Activated naive CD8-positive, alpha-beta T cell treated with anti-CD3 and anti-CD28 coated beads, Interleukin-2, amount 10 ng/mL, durations not matched to agents 7 days and 5 days (primary cell): ENCODE measurements around the gene RNASE12. TPM values are rescaled to one million over a fixed set of nuclear protein-coding genes. Genes with fewer than 3 reads are reported as not detected.

Experiments
- ATAC-seq: fragments of 150-1000 bp; cut with Tn5 transposase; one replicate; pipeline ENCODE4 v1.10.0; 2021; ENCODE audit warnings: low read depth, moderate library complexity
- POLR2A ChIA-PET: fragments of 350-600 bp; sonication (Branson Sonifier 250); formaldehyde crosslinking; loops from one replicate; lab custom pipeline; 2021; ENCODE audit warnings: antibody characterized with exemption; lab: Charles Lee
- DNase-seq: peaks from one replicate; pipeline ENCODE4 v3.0.0; 2021
- H3K27ac Mint-ChIP-seq: one replicate; pipeline ENCODE4 v1.8.0; 2022; ENCODE audit warnings: mild to moderate bottlenecking, mixed read lengths
- H3K27me3 Mint-ChIP-seq: one replicate; pipeline ENCODE4 v1.8.0; 2022; ENCODE audit warnings: mild to moderate bottlenecking, moderate library complexity, mixed read lengths
- H3K36me3 Mint-ChIP-seq: one replicate; pipeline ENCODE4 v1.8.0; 2021; ENCODE audit warnings: mild to moderate bottlenecking, mixed read lengths
- H3K4me1 Mint-ChIP-seq: one replicate; pipeline ENCODE4 v1.8.0; 2021; ENCODE audit warnings: mixed read lengths
- H3K4me3 Mint-ChIP-seq: one replicate; pipeline ENCODE4 v1.8.0; 2022; ENCODE audit warnings: mild to moderate bottlenecking, moderate library complexity, mixed read lengths
- H3K9me3 Mint-ChIP-seq: one replicate; pipeline ENCODE4 v1.8.0; 2021; ENCODE audit warnings: mixed read lengths
- total RNA-seq, 2 experiments: library from RNA; stranded (reverse); gene quantifications; one replicate each; pipeline ENCODE4 v1.2.3, GENCODE V29; 2021

The RNASE12 gene
- total RNA-seq, result not detected

- H3K4me1 Mint-ChIP-seq, result peaks cover 1% of the 10 kb centered on the region
- no peaks in the 10 kb centered on the region for H3K9me3 Mint-ChIP-seq
- DNase-seq (no peak), ATAC-seq (no peak)
- H3K36me3 Mint-ChIP-seq, result no peaks in the 10 kb centered on the region
- no peak within 1 kb of the TSS for H3K4me3 Mint-ChIP-seq
- POLR2A ChIA-PET, result interaction anchor here (1.0 kb wide), 1 partner anchor 248 kb away, joined by 6 read pairs; the partner anchor contains the start of gene PARP2
- H3K27me3 Mint-ChIP-seq, result peaks cover 19% of the 10 kb centered on the region
- H3K27ac Mint-ChIP-seq, result no peak within 1 kb of the TSS
Measured at GRCh38 chr14:20591235-20591634, at the start of gene RNASE12. TSS of gene RNASE12 (minus strand) at chr14:20591376. CDS start at chr14:20590723, 653 bp downstream.

- peak overlapping the region; percentile 81 for H3K27ac Mint-ChIP-seq
- H3K27me3 Mint-ChIP-seq, result peaks cover 77% of the 10 kb centered on the region
- H3K9me3 Mint-ChIP-seq, result no peaks in the 10 kb centered on the region
- DNase-seq, result peak; percentile 60
- peak; percentile 73 for ATAC-seq
- POLR2A ChIA-PET, result interaction anchor here (0.7 to 1.4 kb wide), 2 partner anchors 49 to 291 kb away, joined by 3 to 4 read pairs; no protein-coding TSS in a partner anchor
- H3K36me3 Mint-ChIP-seq, result peaks cover 1% of the 10 kb centered on the region
- H3K4me1 Mint-ChIP-seq, result peaks cover 27% of the 10 kb centered on the region
- H3K4me3 Mint-ChIP-seq, result peak overlapping the region; percentile 81
Measured at GRCh38 chr14:20632831-20633691, 41.9 kb upstream of the RNASE12 start.

GRCh38 chr14:20632448-20632830 lies 41.3 kb upstream of the RNASE12 start:
- Mint-ChIP-seq H3K4me3 (peak overlapping the region; percentile 81), H3K27me3 (peaks cover 83% of the 10 kb centered on the region), H3K4me1 (peaks cover 27% of the 10 kb centered on the region), H3K9me3 (no peaks in the 10 kb centered on the region), H3K36me3 (peaks cover 1% of the 10 kb centered on the region), H3K27ac (peak overlapping the region; percentile 81)
- POLR2A ChIA-PET, result interaction anchor here (0.7 to 1.4 kb wide), 2 partner anchors 50 to 290 kb away, joined by 3 to 4 read pairs; no protein-coding TSS in a partner anchor
- DNase-seq (no peak), ATAC-seq (no peak)

- Mint-ChIP-seq H3K27me3 (peaks cover 84% of the 10 kb centered on the region), H3K9me3 (no peaks in the 10 kb centered on the region), H3K4me3 (peak overlapping the region; percentile 81), H3K4me1 (peaks cover 27% of the 10 kb centered on the region), H3K27ac (no peak overlapping the region), H3K36me3 (peaks cover 1% of the 10 kb centered on the region)
- POLR2A ChIA-PET, result interaction anchor here (1.4 to 1.9 kb wide), 2 partner anchors 18 to 50 kb away, joined by 4 to 7 read pairs; no protein-coding TSS in a partner anchor
- no peak for ATAC-seq
- DNase-seq, result no peak
Measured at GRCh38 chr14:20631880-20632389, 40.8 kb upstream of the RNASE12 start.

GRCh38 chr14:20631023-20631879 lies 40.1 kb upstream of the RNASE12 start:
- Mint-ChIP-seq H3K36me3 (peaks cover 1% of the 10 kb centered on the region), H3K4me1 (peaks cover 29% of the 10 kb centered on the region), H3K27me3 (peaks cover 84% of the 10 kb centered on the region), H3K9me3 (no peaks in the 10 kb centered on the region), H3K27ac (peak overlapping the region; percentile 13), H3K4me3 (peak overlapping the region; percentile 81)
- POLR2A ChIA-PET, result interaction anchor here (0.7 to 1.9 kb wide), 4 partner anchors 9 to 218 kb away, joined by 3 to 7 read pairs (median 4); partner anchors contain the start of gene TEP1
- no peak for ATAC-seq
- no peak for DNase-seq

GRCh38 chr14:20630340-20631022 lies 39.3 kb upstream of the RNASE12 start:
- Mint-ChIP-seq H3K27ac (peak overlapping the region; percentile 55), H3K4me3 (peak overlapping the region; percentile 80), H3K36me3 (peaks cover 1% of the 10 kb centered on the region), H3K9me3 (no peaks in the 10 kb centered on the region), H3K4me1 (peaks cover 32% of the 10 kb centered on the region), H3K27me3 (peaks cover 85% of the 10 kb centered on the region)
- POLR2A ChIA-PET, result interaction anchor here (0.7 to 1.9 kb wide), 3 partner anchors 8 to 217 kb away, joined by 3 to 7 read pairs (median 4); partner anchors contain the start of gene TEP1
- ATAC-seq (peak; percentile 17), DNase-seq (no peak)

GRCh38 chr14:20628063-20628854 lies 37.1 kb upstream of the RNASE12 start:
- H3K4me1 Mint-ChIP-seq, result peaks cover 48% of the 10 kb centered on the region
- H3K27ac Mint-ChIP-seq, result no peak overlapping the region
- H3K36me3 Mint-ChIP-seq, result peaks cover 1% of the 10 kb centered on the region
- peaks cover 68% of the 10 kb centered on the region for H3K27me3 Mint-ChIP-seq
- ATAC-seq (no peak), DNase-seq (no peak)
- POLR2A ChIA-PET, result interaction anchor here (0.9 kb wide), 1 partner anchor 285 kb away, joined by 3 read pairs; the partner anchor contains the start of gene PARP2
- no peak overlapping the region for H3K4me3 Mint-ChIP-seq
- H3K9me3 Mint-ChIP-seq, result no peaks in the 10 kb centered on the region

- H3K4me1 Mint-ChIP-seq, result peaks cover 46% of the 10 kb centered on the region
- H3K36me3 Mint-ChIP-seq, result no peaks in the 10 kb centered on the region
- no peak overlapping the region for H3K27ac Mint-ChIP-seq
- H3K4me3 Mint-ChIP-seq, result no peak overlapping the region
- ATAC-seq (no peak), DNase-seq (no peak)
- POLR2A ChIA-PET, result no interaction called here
- peaks cover 61% of the 10 kb centered on the region for H3K27me3 Mint-ChIP-seq
- H3K9me3 Mint-ChIP-seq, result no peaks in the 10 kb centered on the region
Measured at GRCh38 chr14:20627346-20628027, 36.3 kb upstream of the RNASE12 start.

GRCh38 chr14:20626274-20626673 lies 35.1 kb upstream of the RNASE12 start:
- no peaks in the 10 kb centered on the region for H3K36me3 Mint-ChIP-seq
- peak overlapping the region; percentile 75 for H3K4me3 Mint-ChIP-seq
- H3K27ac Mint-ChIP-seq, result no peak overlapping the region
- DNase-seq (no peak), ATAC-seq (no peak)
- H3K27me3 Mint-ChIP-seq, result peaks cover 63% of the 10 kb centered on the region
- H3K4me1 Mint-ChIP-seq, result peaks cover 41% of the 10 kb centered on the region
- H3K9me3 Mint-ChIP-seq, result no peaks in the 10 kb centered on the region
- POLR2A ChIA-PET, result no interaction called here

- Mint-ChIP-seq H3K36me3 (no peaks in the 10 kb centered on the region), H3K4me1 (peaks cover 31% of the 10 kb centered on the region), H3K4me3 (peak overlapping the region; percentile 75), H3K27me3 (peaks cover 49% of the 10 kb centered on the region), H3K9me3 (no peaks in the 10 kb centered on the region), H3K27ac (peak overlapping the region; percentile 0)
- ATAC-seq, result peak; percentile 65
- POLR2A ChIA-PET, result interaction anchor here (1.6 kb wide), 1 partner anchor 56 kb away, joined by 4 read pairs; no protein-coding TSS in a partner anchor
- peak; percentile 55 for DNase-seq
Measured at GRCh38 chr14:20624495-20625070, 33.4 kb upstream of the RNASE12 start.

GRCh38 chr14:20623798-20624197 lies 32.6 kb upstream of the RNASE12 start:
- H3K9me3 Mint-ChIP-seq, result no peaks in the 10 kb centered on the region
- no peak for ATAC-seq
- H3K4me3 Mint-ChIP-seq, result peak overlapping the region; percentile 75
- DNase-seq, result no peak
- H3K36me3 Mint-ChIP-seq, result no peaks in the 10 kb centered on the region
- no peak overlapping the region for H3K27ac Mint-ChIP-seq
- H3K27me3 Mint-ChIP-seq, result peaks cover 44% of the 10 kb centered on the region
- POLR2A ChIA-PET, result interaction anchor here (0.6 to 1.6 kb wide), 3 partner anchors 57 to 585 kb away, joined by 3 to 4 read pairs (median 3); no protein-coding TSS in a partner anchor
- H3K4me1 Mint-ChIP-seq, result peaks cover 31% of the 10 kb centered on the region
